ENCODE measurements around the gene CNBP.
"Not testable (repeated sequence)": the region's sequence is repeated elsewhere in the genome, so short reads cannot be mapped to it uniquely, and the experiment has no call there.

Gene CNBP

GRCh38 chr3:129184784-129185542 is 1.3 kb upstream of the CNBP start:
- not testable (repeated sequence) for DNase-seq

- no peak for DNase-seq
Observed at GRCh38 chr3:129184396-129184657, 631 bp upstream of the CNBP start.

GRCh38 chr3:129182390-129183185 is 1.1 kb downstream of the CNBP start:
- peak; percentile 65 for DNase-seq

- no peak for DNase-seq
Observed at GRCh38 chr3:129181819-129182218, 1.9 kb downstream of the CNBP start.

GRCh38 chr3:129180461-129180860 is 3.2 kb downstream of the CNBP start:
- DNase-seq = no peak

- no peak for DNase-seq
Observed at GRCh38 chr3:129176051-129176450, 7.6 kb downstream of the CNBP start.

GRCh38 chr3:129173725-129174124 is 10.0 kb downstream of the CNBP start:
- no peak for DNase-seq

GRCh38 chr3:129173206-129173605 is 10.5 kb downstream of the CNBP start:
- DNase-seq = no peak

GRCh38 chr3:129166579-129167332 is 16.9 kb downstream of the CNBP start:
- DNase-seq = no peak

- not testable (repeated sequence) for DNase-seq
Observed at GRCh38 chr3:129165594-129165993, 18.1 kb downstream of the CNBP start.

GRCh38 chr3:129164500-129164899 is 19.2 kb downstream of the CNBP start:
- DNase-seq = no peak

- no peak for DNase-seq
Observed at GRCh38 chr3:129162729-129163579, 20.7 kb downstream of the CNBP start.

GRCh38 chr3:129161860-129162271 is 21.8 kb downstream of the CNBP start:
- peak; percentile 5 for DNase-seq

- DNase-seq = peak; percentile 98
Observed at GRCh38 chr3:129160891-129161859, 22.5 kb downstream of the CNBP start, which contains the start of gene ISY1. ISY1 (minus strand) TSS chr3:129161063; CDS start chr3:129160975, 88 bp downstream.

GRCh38 chr3:129144786-129145185 is 38.9 kb downstream of the CNBP start:
- no peak for DNase-seq

- not testable (repeated sequence) for DNase-seq
Observed at GRCh38 chr3:129141011-129141410, 42.7 kb downstream of the CNBP start.

- no peak for DNase-seq
Observed at GRCh38 chr3:129139911-129140310, 43.8 kb downstream of the CNBP start.

- not testable (repeated sequence) for DNase-seq
Observed at GRCh38 chr3:129136275-129136674, 47.4 kb downstream of the CNBP start.

- no peak for DNase-seq
Observed at GRCh38 chr3:129132097-129132866, 51.4 kb downstream of the CNBP start.

GRCh38 chr3:129131465-129132088 is 52.1 kb downstream of the CNBP start:
- no peak for DNase-seq

Measured in fibroblast of skin of right quadriceps (primary cell).